Hepatocyte (in vitro differentiated cells): ENCODE measurements around the gene MYO1H. TPM values are rescaled to one million over a fixed set of nuclear protein-coding genes. Genes with fewer than 3 reads are reported as not detected.
"Not testable (repeated sequence)": the region's sequence is repeated elsewhere in the genome, so short reads cannot be mapped to it uniquely, and the experiment has no call there.

ENCODE experiments used
- DNase-seq: peaks from one replicate; pipeline ENCODE4 v3.0.0-alpha.2; 2016; ENCODE audit warnings: low spot score
- H2AFZ ChIP-seq: fragments of 200-600 bp; sonication (generic); 2 replicates; pipeline ENCODE4 v1.6.0; 2016; ENCODE audit warnings: antibody characterized with exemption, mild to moderate bottlenecking
- H3K27ac ChIP-seq: fragments of 200-600 bp; sonication (generic); 2 replicates; pipeline ENCODE4 v1.5.1; 2016; ENCODE audit warnings: mild to moderate bottlenecking
- H3K27me3 ChIP-seq: fragments of 200-600 bp; sonication (generic); 2 replicates; pipeline ENCODE4 v1.6.1; 2016
- H3K36me3 ChIP-seq: fragments of 200-600 bp; sonication (generic); replicated peaks from 2 replicates; pipeline ENCODE4 v1.5.1; 2016; ENCODE audit warnings: low read depth; ENCODE audit not compliant: insufficient read depth
- H3K4me1 ChIP-seq: fragments of 200-600 bp; sonication (generic); 2 replicates; pipeline ENCODE4 v1.5.1; 2016; ENCODE audit warnings: mild to moderate bottlenecking, moderate library complexity; ENCODE audit not compliant: insufficient read depth
- H3K4me2 ChIP-seq: fragments of 200-600 bp; sonication (generic); 2 replicates; pipeline ENCODE4 v1.6.0; 2016
- H3K4me3 ChIP-seq: fragments of 200-600 bp; sonication (generic); 2 replicates; pipeline ENCODE4 v1.5.1; 2016; ENCODE audit warnings: mild to moderate bottlenecking
- H3K79me2 ChIP-seq: fragments of 200-600 bp; sonication (generic); 2 replicates; pipeline ENCODE4 v1.6.0; 2017; ENCODE audit warnings: mild to moderate bottlenecking
- H3K9me2 ChIP-seq: fragments of 200-600 bp; sonication (generic); replicated peaks from 2 replicates; pipeline ENCODE4 v1.6.0; 2017; ENCODE audit warnings: mild to moderate bottlenecking; ENCODE audit not compliant: insufficient read depth
- H3K9me3 ChIP-seq: fragments of 200-600 bp; sonication (generic); 2 replicates; pipeline ENCODE4 v1.5.1; 2016; ENCODE audit warnings: low read depth, mild to moderate bottlenecking
- H4K20me1 ChIP-seq: fragments of 200-600 bp; sonication (generic); 2 replicates; pipeline ENCODE4 v1.6.0; 2016; ENCODE audit warnings: mild to moderate bottlenecking; ENCODE audit not compliant: insufficient read depth, poor library complexity, severe bottlenecking
- EZH2 ChIP-seq: fragments of 200-600 bp; sonication (generic); IDR thresholded peaks from 2 replicates; pipeline ENCODE4 v1.6.1; 2016; ENCODE audit warnings: antibody characterized with exemption, mild to moderate bottlenecking, borderline replicate concordance
- EZH2phosphoT487 ChIP-seq: fragments of 200-600 bp; sonication (generic); IDR thresholded peaks from one replicate; pipeline ENCODE4 v1.6.1; 2018; ENCODE audit warnings: antibody characterized with exemption, mild to moderate bottlenecking, low read depth, moderate library complexity; ENCODE audit not compliant: unreplicated experiment, severe bottlenecking
- WGBS: methylation state at CpG from one replicate; pipeline ENCODE4 v1.1.6; 2016; ENCODE audit warnings: low lambda C conversion rate; ENCODE audit errors: missing lambda C conversion rate; 5-methylcytosine and 5-hydroxymethylcytosine counted together
- polyA plus RNA-seq: library from polyadenylated mRNA; unstranded; fragments of >200 nt; fragmentation: Nextera tagmentation; extraction: Ambion mirVana; gene quantifications from 2 replicates; pipeline ENCODE4 v1.2.1, GENCODE V29; 2016
- total RNA-seq: library from RNA; depleted of rRNA; stranded (reverse); fragments of >200 nt; gene quantifications from 2 replicates; pipeline ENCODE4 v1.2.3, GENCODE V29; 2014
- TF ChIP-seq, protein P1 (sequence below): fragments of 200-600 bp; sonication (generic); IDR thresholded peaks from 2 replicates; pipeline ENCODE4 v1.5.1; 2016; ENCODE audit warnings: antibody characterized with exemption, mild to moderate bottlenecking; ENCODE audit not compliant: poor library complexity

Gene MYO1H
- total and polyA plus RNA-seq, 2 experiments from 2014 or later, result not detected

DNA sequence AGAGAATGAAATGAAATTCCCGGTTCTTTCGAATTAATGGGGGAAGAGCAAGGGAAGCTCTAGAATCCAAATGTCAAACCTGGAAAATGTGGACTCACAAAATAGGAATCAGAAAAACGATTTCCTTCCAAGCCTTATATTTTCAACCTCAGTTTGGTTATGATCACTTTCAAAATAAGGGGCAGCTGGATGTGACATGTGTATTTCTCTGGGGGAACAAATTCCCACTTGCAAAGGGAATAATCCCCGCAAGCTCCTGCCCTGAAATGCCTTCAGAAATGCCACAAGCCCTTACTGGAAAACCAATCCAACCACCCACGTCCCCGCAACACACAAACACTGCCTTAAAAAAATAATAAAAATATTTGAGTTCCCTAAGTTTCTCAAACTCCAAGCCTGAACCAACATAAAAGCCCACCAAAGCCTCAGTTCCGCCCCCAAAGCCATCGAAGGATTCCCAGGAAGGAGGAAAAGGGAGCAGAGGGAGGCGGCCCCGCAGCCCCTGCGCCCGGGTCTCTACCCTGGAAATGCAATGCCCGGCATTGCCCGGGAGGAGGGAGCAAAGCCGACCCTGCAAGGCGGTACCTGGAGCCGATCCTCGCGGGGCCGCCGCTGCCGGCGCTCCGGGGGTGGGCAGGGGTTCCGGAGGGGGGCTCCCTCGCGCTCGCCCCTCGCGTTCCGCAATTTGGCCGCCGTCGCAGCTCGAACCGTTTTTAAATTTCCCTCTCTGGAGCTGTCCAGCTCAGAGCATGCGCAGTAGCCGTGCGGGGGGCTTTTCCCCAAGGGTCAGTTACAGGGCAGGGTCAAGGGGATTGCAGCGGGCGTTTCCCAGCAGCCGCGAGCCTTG is 38.9 kb upstream of the MYO1H start, which contains the start of gene FOXN4:
Gene FOXN4, minus strand, starts transcription at position 751 of the 847 bp plus-strand sequence. CDS start 963 bp downstream, outside the sequence.
- Histone ChIP-seq H3K4me1 (peaks cover 9% of the 10 kb centered on the region), H4K20me1 (no peaks in the 10 kb centered on the region), H2AFZ (peak within 1 kb of the TSS; percentile 76), H3K79me2 (no peaks in the 10 kb centered on the region), H3K36me3 (no peaks in the 10 kb centered on the region), H3K9me2 (no peaks in the 10 kb centered on the region), H3K9me3 (no peaks in the 10 kb centered on the region), H3K4me3 (peak within 1 kb of the TSS; percentile 58), H3K27ac (no peak within 1 kb of the TSS), H3K27me3 (peaks cover 69% of the 10 kb centered on the region), H3K4me2 (peak within 1 kb of the TSS; percentile 98)
- WGBS, result 13% methylated on average over 28 of the region's 43 CpGs
- TF ChIP-seq EZH2phosphoT487, result no peak
- TF ChIP-seq, protein P1, sequence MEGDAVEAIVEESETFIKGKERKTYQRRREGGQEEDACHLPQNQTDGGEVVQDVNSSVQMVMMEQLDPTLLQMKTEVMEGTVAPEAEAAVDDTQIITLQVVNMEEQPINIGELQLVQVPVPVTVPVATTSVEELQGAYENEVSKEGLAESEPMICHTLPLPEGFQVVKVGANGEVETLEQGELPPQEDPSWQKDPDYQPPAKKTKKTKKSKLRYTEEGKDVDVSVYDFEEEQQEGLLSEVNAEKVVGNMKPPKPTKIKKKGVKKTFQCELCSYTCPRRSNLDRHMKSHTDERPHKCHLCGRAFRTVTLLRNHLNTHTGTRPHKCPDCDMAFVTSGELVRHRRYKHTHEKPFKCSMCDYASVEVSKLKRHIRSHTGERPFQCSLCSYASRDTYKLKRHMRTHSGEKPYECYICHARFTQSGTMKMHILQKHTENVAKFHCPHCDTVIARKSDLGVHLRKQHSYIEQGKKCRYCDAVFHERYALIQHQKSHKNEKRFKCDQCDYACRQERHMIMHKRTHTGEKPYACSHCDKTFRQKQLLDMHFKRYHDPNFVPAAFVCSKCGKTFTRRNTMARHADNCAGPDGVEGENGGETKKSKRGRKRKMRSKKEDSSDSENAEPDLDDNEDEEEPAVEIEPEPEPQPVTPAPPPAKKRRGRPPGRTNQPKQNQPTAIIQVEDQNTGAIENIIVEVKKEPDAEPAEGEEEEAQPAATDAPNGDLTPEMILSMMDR, result no peak
- TF ChIP-seq EZH2, result peak; percentile 85
- DNase-seq, result peak; percentile 23

DNA sequence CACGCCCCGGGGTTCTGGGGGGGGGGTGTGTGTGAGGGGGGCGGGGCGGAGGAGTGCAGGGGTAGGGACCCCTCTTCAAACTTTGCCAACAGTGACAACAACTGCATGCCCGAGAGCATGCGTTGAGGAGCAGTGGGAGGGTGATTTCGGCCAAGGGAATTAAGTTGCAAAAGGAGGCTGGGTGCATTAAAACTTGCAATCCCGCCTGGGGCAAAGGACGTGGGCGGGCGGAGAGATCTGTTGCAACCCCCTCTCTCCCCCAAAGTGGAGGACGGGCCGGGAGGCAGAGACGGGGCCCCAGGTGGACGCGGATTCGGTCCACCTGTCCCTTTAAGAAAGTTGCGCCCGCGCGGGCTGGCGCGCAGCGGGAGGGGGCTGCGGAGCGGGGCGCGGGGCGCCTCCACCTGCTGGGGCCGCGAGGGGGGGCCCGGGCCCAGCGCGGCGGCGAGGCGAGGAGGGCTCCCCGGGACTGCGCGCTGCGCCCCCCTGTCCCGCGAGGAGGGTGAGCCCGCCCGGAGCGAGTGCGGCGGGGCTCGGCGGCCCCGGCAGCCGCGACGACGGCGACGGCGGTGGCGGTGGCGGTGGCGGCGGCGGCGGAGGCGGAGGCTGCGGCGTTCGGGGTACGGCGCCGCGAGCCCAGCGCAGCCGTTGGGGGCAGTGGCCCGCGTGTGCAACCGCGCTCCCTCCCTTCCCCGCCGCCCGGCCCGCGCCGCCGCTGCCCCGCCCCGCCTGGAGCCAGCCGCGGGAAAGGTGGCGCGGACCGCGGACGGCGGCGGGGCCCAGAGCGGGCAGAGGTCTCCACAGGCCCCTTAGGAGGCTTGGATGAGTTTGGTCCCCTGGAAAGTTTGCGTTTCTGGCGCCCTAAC is 38.1 kb upstream of the MYO1H start:
- Histone ChIP-seq H2AFZ (peak overlapping the region; percentile 76), H3K27ac (no peak overlapping the region), H3K9me3 (no peaks in the 10 kb centered on the region), H3K36me3 (no peaks in the 10 kb centered on the region), H4K20me1 (no peaks in the 10 kb centered on the region), H3K9me2 (no peaks in the 10 kb centered on the region), H3K4me2 (peak overlapping the region; percentile 98), H3K27me3 (peaks cover 64% of the 10 kb centered on the region), H3K79me2 (no peaks in the 10 kb centered on the region), H3K4me3 (peak overlapping the region; percentile 58), H3K4me1 (peaks cover 9% of the 10 kb centered on the region)
- TF ChIP-seq, protein P1, result no peak
- peak; percentile 63 for TF ChIP-seq EZH2
- TF ChIP-seq EZH2phosphoT487, result no peak
- DNase-seq, result peak; percentile 23
- under 1% methylated on average over 25 of the region's 99 CpGs for WGBS

DNA sequence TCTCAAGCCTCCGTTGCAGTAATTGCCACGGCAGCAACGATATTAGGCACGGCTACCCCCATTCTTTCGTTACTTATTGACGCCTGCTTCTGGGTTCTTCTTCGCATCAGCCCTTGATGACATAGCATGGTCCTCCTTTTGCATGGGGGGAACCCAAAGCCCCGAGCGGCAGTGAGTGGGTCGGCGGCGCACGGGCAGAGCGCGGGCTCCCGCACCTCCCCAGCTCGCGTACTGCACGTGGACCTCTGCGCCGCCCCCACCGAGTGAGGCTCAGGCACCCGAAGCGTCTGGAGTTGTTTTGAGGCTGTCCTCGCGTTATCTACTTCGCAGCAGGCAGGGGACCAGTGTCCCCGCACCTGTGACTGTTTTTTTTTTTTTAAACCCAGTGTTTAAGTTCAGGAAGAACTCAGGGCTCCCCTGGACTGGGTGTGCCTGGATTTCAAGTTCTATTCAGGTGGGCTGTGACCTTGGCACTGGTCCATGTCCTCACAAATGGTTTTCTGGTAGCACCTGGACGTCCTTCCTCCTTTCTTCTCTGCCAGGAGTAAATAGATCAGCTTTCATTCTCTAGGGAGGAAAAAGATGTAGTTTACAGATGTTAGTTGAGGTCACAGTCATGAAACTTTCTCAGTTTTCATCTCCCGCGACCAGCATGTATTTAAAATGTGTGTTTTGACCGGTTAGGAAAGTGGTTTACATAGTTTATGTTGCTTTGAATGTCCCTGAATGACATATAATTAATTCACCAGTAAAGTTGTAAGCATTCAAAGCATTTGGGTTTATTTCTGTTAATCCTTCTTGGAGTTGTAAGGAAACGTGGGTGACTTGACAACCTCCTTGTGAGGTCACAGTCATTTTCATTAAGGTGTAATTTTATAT is 37.2 kb upstream of the MYO1H start:
- no peak for DNase-seq
- Histone ChIP-seq H3K79me2 (no peaks in the 10 kb centered on the region), H4K20me1 (no peaks in the 10 kb centered on the region), H3K27ac (no peak overlapping the region), H3K4me2 (peak overlapping the region; percentile 98), H3K9me2 (no peaks in the 10 kb centered on the region), H3K27me3 (peaks cover 60% of the 10 kb centered on the region), H2AFZ (peak overlapping the region; percentile 76), H3K9me3 (no peaks in the 10 kb centered on the region), H3K4me1 (peaks cover 9% of the 10 kb centered on the region), H3K36me3 (no peaks in the 10 kb centered on the region), H3K4me3 (no peak overlapping the region)
- 10% methylated on average over 33 of the region's 33 CpGs for WGBS
- no peak for TF ChIP-seq EZH2
- no peak for TF ChIP-seq EZH2phosphoT487
- TF ChIP-seq, protein P1, result no peak

DNA sequence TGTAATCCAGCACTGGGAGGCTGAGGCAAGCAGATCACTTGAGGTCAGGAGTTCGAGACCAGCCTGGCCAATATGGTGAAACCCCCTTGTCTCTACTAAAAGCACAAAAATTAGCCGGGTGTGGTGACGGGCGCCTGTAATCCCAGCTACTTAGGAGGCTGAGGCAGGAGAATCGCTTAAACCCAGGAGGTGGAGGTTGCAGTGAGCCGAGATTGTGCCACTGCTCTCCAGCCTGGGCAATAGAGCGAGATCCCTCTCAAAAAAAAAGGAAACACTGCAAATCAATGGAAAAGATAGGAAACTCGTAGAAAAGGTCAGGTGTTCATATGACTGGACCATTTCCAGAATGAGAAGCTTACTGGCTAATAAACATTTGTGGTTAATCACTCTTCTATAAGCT is 26.4 kb upstream of the MYO1H start:
- not testable (repeated sequence) for DNase-seq, H4K20me1 ChIP-seq

More for the DNA sequence above, 26.4 kb upstream of the MYO1H start:
- not testable (repeated sequence) for H3K27me3 ChIP-seq, H3K4me2 ChIP-seq, H3K27ac ChIP-seq, H3K79me2 ChIP-seq, H3K4me1 ChIP-seq, H3K4me3 ChIP-seq, H3K9me2 ChIP-seq, H3K9me3 ChIP-seq, H2AFZ ChIP-seq, H3K36me3 ChIP-seq
- 90% methylated on average over 8 of the region's 8 CpGs for WGBS
